ENCODE results near the gene LEP.
A peak's percentile ranks its signal among the peaks of the same experiment; 100 is the strongest.

LEP gene

DNA sequence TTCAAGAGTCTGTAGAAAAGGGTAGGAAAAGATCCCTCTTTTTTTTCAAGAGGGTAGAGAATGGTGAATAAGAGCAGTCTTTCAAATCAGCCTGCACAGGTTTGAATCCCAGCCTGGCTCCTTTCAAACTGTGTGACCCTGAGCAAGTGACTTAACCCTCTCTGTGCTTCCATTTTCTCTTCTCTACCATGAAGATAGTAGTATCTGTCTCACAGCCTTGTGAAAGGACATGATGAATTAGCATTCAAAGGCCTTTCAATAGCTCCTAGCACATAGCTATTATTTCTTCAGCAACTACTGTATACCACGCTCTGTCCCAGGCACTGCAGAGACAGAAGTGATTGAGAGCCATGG, 25.4 kb downstream of the LEP start:
- no peak for DNase-seq (ENCODE audit: insufficient read length, low spot score)
- FAIRE-seq: peak; percentile 16
- TF ChIP-seq CTCF (IDR thresholded peaks at IDR 0.05; ENCODE audit: insufficient read depth, missing control alignments): no peak

- DNase-seq (ENCODE audit: insufficient read length, low spot score) (peak; percentile 68), FAIRE-seq (peak; percentile 74)
- peak; percentile 42 for TF ChIP-seq CTCF (IDR thresholded peaks at IDR 0.05; ENCODE audit: insufficient read depth, missing control alignments)
Observed at GRCh38 chr7:128266883-128267594, 26.0 kb downstream of the LEP start.

DNA sequence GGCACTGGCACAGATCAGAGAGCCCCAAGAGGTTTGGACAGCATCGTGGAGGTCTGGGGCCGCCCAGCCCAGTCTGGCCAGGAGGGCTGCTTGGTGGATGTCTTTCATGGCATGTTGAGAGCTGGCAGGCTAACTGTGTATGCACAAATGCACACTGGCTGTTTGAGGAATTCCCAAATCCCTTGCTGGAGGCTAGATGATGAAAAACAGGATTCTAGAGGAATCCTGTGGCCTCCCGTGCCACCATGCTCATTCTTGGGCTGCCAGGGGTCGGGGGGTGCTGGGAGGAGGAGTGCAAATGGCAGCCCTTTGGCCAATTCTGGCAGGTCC, 26.5 kb downstream of the LEP start:
- no peak for DNase-seq (ENCODE audit: insufficient read length, low spot score)
- TF ChIP-seq CTCF (IDR thresholded peaks at IDR 0.05; ENCODE audit: insufficient read depth, missing control alignments): no peak
- FAIRE-seq: no peak

GRCh38 chr7:128268233-128268632, 27.2 kb downstream of the LEP start:
- no peak for FAIRE-seq

GRCh38 chr7:128270826-128271272, 29.8 kb downstream of the LEP start:
- no peak for DNase-seq (ENCODE audit: insufficient read length, low spot score)
- FAIRE-seq: no peak
- no peak for TF ChIP-seq CTCF (IDR thresholded peaks at IDR 0.05; ENCODE audit: insufficient read depth, missing control alignments)

More at GRCh38 chr7:128268233-128268632, 27.2 kb downstream of the LEP start:
- DNase-seq (ENCODE audit: insufficient read length, low spot score): peak; percentile 41
- TF ChIP-seq CTCF (IDR thresholded peaks at IDR 0.05; ENCODE audit: insufficient read depth, missing control alignments): no peak

DNA sequence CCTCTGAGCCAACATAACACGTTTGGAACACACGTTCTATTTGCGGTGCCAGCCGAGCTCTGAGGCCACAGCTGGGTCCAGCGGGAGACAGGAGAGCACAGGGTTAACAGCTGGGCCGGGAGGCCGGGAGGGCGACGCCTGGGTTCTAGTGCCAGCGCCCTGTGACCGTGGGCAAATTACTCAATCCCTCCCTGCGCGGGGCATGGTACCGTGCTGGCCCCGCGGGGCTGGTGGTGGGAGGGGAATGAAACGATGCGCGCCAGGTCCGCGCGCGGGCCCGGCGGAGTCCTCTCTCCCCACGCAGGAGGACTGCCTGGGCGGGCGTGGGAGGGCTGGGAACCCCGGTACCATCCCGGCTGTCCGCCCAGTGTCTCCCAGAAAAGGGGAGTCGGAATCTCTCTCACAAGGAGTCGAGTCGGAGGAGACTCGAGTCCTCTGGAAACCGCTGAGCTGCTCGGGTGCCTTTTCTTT, 30.4 kb downstream of the LEP start:
- no peak for TF ChIP-seq CTCF (IDR thresholded peaks at IDR 0.05; ENCODE audit: insufficient read depth, missing control alignments)
- no peak for FAIRE-seq
- no peak for DNase-seq (ENCODE audit: insufficient read length, low spot score)

GRCh38 chr7:128271942-128272481, 30.9 kb downstream of the LEP start:
- TF ChIP-seq CTCF (IDR thresholded peaks at IDR 0.05; ENCODE audit: insufficient read depth, missing control alignments): no peak
- FAIRE-seq (no peak), DNase-seq (ENCODE audit: insufficient read length, low spot score) (no peak)

All from D721Med (cell line).